CD4-positive, alpha-beta T cell treated with Interleukin-15 for 1 hour (primary cell): ENCODE results near the gene EWSR1.
"Not testable (repeated sequence)": the region's sequence is repeated elsewhere in the genome, so short reads cannot be mapped to it uniquely, and the experiment has no call there.

Experiments
- DNase-seq: peaks from one replicate; pipeline ENCODE4 v3.0.0-alpha.2; 2020

Gene EWSR1, protein sequence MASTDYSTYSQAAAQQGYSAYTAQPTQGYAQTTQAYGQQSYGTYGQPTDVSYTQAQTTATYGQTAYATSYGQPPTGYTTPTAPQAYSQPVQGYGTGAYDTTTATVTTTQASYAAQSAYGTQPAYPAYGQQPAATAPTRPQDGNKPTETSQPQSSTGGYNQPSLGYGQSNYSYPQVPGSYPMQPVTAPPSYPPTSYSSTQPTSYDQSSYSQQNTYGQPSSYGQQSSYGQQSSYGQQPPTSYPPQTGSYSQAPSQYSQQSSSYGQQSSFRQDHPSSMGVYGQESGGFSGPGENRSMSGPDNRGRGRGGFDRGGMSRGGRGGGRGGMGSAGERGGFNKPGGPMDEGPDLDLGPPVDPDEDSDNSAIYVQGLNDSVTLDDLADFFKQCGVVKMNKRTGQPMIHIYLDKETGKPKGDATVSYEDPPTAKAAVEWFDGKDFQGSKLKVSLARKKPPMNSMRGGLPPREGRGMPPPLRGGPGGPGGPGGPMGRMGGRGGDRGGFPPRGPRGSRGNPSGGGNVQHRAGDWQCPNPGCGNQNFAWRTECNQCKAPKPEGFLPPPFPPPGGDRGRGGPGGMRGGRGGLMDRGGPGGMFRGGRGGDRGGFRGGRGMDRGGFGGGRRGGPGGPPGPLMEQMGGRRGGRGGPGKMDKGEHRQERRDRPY

GRCh38 chr22:29267858-29268510 lies at the start of gene EWSR1, which contains the start of gene RHBDD3:
TSS of gene EWSR1 (plus strand) at chr22:29268268. CDS start at chr22:29268337, 69 bp downstream.
TSS of gene RHBDD3 (minus strand) at chr22:29267981. CDS start at chr22:29265626, 2,355 bp downstream.
- peak; percentile 95 for DNase-seq

GRCh38 chr22:29218758-29219408 lies 49.2 kb upstream of the EWSR1 start:
- DNase-seq, result no peak

- DNase-seq, result not testable (repeated sequence)
These were observed 48.7 kb upstream of the EWSR1 start for GRCh38 chr22:29219409-29219782.

- no peak for DNase-seq
These were observed 48.0 kb upstream of the EWSR1 start for GRCh38 chr22:29219881-29220670.

GRCh38 chr22:29224121-29224858 lies 43.8 kb upstream of the EWSR1 start:
- no peak for DNase-seq

- DNase-seq, result no peak
These were observed 43.1 kb upstream of the EWSR1 start for GRCh38 chr22:29224859-29225410.

- DNase-seq, result no peak
These were observed 42.5 kb upstream of the EWSR1 start for GRCh38 chr22:29225422-29226090.

DNA sequence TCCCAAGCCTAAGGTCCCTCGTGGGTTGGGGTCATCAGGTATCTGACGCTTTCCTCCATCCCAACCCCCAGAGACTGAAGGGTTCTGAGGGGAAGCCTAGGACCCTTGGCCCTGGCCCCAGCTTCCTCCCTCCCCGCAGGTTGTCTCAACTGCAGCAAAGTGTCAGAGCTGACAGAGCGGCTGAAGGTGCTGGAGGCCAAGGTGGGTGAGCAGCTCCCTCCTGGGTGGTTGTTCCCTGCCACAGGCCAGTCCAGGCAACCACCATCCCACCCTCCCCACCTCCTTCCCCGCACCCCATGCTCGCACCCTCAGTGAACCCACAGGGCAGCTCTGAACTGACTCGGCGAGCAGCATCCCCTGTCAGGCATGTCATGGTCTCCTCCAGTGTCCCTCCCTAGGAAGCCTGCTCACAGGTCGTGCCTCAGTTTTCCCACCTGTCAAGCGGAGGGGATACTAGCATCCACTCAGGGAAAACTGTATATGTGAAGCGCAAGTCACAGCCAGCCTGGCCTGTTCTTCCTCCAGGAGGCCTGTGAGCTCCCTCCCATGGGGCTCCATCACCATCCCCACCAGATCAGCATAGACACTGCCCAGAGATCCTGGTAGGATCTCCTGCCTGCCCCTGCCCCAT lies 41.6 kb upstream of the EWSR1 start:
- DNase-seq, result no peak

DNA sequence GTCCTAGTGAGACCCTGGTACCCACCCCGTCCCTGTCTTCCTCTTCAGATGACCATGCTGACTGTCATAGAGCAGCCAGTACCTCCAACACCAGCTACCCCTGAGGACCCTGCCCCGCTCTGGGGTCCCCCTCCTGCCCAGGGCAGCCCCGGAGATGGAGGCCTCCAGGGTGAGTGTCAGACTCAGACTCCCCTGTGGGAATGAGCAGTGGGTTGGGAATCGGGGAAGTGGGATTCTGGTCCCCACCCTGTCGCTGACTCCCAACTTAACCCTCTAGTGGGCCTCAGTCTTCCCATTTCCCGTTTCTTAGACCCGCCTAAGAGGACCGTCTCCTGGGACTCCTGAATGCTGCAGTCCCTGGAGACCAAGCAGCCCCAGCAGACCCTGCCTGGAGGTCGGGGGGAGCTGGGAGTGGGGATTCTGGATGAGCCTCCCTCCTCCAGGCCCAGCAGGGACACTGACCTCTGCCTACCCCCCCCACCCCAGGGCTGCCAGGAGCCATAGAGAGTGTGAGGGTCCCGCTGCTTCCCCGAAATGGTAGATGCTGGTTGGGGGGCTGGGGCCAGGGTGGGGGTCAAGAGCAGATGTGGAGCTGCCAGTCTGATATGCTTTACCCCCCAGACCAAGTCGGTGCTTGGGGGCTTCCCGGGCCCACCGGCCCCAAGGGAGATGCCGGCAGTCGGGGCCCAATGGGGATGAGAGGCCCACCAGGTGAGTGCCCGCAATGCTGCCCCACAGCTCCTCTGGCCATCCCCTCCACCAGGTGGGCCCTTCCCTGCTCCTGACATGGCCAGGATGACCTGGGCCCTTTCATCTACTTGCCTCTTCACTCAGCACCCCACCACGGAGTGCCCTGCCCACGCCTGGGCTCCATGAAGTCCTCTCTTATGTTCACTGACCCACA lies 36.8 kb upstream of the EWSR1 start:
- no peak for DNase-seq

DNA sequence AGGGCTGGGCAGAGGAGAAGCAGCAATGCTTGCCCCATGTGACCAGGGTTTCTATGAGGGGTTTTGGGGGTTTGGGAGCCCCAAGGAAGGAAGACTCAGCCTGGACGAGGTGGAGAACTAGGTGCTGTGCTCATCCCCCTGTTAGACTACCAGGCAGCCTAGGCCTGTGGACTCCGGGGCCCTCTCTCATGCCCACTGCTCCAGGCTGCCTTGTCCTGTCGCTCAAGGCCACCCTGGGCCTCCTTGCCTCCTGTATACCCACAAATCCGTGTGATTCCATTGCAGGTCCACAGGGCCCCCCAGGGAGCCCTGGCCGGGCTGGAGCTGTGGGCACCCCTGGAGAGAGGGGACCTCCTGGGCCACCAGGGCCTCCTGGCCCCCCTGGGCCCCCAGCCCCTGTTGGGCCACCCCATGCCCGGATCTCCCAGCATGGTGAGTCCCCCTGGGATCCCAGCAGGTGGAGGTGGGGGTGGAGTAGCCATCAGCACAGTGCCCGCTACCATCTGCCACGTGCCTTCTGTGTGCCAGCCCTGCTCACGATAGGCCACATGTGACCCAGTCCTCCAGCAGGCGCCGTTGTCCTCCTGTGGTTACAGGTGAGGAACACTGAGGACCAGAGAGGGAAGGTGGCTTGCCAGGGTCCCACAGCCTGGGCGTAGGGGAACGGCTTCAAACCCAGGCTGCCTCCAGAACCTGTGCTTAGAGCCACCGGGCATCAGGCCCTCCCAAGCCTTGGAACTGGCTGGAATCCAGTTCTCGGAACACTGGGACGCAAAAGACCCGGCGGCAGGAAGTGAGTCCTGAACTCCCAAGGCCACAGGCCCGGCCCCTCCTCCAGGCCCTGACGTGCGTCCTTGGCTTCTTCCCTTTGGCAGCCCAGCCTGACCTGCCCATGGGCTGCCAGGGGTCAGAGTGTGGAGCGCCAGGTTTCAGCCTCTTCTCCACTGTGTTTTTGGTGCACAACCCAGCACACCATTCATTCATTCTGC lies 35.8 kb upstream of the EWSR1 start:
- DNase-seq, result no peak

DNA sequence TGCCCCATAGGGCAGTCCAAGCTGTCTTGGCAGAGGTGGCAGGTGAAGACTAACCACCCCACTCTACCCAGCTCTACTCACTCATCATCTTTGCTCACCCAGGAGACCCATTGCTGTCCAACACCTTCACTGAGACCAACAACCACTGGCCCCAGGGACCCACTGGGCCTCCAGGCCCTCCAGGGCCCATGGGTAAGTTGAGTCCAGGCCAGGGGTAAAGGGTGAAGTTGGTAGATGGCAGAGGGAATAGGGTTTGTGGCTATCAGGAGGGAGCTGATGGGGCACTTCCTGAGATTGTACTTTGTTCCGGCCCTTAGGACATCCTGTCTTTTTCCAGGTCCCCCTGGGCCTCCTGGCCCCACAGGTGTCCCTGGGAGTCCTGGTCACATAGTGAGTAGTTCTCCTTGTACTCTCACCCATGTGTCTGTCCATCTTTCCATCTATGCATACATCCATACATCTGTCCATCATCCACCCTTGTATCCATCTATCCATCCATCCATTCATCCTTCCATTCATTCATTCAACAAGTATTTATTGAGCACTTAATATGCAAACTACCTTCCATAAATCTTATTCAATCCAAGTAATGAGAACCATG lies 34.7 kb upstream of the EWSR1 start:
- no peak for DNase-seq

DNA sequence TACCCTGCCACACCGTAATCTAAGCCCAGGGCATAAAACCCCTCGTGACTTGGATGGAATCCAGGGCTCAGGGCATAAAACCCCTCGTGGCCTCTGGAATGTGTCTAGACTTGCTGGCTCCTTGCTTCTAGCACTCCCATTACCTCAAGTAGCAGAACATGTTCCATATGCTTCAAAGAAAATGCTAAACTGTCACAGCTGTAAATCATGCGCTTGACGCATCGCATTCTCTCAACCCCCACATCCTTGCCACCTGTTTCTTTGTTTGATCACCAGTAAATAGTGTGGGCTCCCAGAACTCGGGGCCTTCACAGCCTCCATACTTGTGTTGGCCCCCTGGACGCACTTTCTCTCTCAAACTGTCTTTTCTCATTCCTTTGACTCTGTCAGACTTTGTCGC lies 27.6 kb upstream of the EWSR1 start:
- DNase-seq, result not testable (repeated sequence)

- no peak for DNase-seq
These were observed 24.1 kb upstream of the EWSR1 start for GRCh38 chr22:29243874-29244446.

GRCh38 chr22:29244785-29245625 lies 23.1 kb upstream of the EWSR1 start:
- no peak for DNase-seq

DNA sequence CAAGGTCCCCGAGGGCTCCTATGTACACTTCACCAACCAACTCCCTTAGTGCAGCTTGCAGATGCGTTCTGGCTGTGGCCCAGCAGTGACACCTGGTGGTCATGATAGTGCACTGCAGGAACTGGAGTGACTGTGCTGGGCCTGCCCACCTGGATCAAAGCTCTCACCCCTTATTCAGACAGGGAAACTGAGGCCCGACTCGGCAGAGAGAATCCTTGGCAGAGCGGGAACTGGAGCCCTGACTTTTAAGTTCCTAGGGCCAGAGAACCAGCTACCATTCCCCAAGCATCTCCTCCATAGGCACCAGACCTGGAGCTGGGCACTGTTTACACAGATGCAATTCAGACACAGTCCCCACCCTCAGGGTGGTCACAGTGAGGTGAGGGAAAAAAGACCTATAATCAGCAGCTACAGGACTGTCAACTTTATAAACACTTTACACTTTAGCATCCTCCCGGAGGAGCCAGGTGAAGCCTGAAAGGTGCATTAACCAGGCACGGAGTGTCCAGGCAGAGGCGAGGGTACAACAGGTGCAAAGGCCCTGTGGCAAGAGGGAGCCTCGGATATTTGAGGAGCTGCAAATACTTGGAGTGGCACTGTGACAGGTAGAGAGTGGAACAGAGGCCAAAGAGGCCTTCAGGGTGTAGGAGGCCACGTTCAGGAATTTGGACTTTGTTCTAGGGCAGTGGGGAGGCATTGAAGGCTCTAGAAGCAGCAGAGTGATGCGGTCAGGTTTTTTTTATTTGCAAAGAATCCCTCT lies 22.3 kb upstream of the EWSR1 start:
- DNase-seq, result peak; percentile 64
